CD4-positive, alpha-beta T cell treated with Interleukin-10 for 1 hour (primary cell): ENCODE data around the gene ADAMTS6.
"Not testable (repeated sequence)": the region's sequence is repeated elsewhere in the genome, so short reads cannot be mapped to it uniquely, and the experiment has no call there.

ENCODE experiments used
- DNase-seq: peaks from one replicate; pipeline ENCODE4 v3.0.0-alpha.2; 2020

Gene ADAMTS6

DNA sequence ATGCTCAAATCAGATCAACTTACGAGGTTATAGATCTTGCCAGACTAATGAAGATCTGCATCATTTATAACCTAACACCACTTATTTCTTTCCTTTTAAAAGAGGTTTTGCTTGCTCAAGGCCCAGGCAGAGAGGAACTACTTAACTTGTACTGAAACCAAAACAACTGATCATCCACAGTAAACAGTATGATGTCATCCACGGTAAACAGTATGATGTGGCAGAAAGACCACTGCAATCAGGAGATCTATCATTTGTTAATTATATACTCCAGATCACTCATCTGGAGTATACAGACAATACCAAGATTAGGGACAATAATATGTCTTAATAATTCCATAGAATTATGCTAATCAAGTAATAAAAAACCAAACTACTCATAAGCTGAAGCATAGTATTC lies 116.8 kb downstream of the ADAMTS6 start:
- no peak for DNase-seq

DNA sequence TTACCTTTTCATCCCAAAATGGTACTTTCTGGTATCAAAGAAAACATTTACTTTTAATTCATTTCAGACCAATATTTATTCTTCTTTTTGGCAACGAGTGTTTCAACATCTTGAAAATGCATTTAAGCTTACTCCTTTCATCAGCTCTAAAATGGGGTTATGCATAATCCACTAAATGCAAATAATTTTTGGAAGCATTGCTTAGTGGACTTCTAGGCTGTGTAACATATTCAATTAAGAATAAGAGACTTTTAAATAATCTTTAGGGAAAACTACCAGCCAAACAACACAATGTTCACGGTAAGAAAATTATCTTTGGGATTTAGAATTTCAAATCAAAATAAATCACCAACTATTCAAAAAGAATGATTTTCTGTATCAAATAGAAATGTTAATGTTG lies 118.2 kb downstream of the ADAMTS6 start:
- no peak for DNase-seq

DNA sequence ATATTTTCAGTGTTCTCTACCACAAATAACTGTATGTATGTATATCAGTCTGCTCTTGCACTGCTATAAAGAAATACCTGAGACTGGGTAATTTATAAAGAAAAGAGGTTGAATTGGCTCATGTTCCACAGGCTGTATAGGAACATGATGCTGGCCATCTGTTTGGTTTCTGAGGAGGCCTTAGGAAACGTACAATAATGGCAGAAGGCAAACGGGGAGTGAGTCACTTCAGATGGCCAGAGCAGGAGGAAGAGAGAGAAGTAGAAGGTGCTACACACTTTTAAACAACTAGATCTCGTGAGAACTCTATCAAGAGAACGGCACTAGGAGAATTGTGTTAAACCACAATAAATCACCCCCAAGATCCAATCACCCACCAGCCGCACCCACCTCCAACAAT lies 121.7 kb downstream of the ADAMTS6 start:
- no peak for DNase-seq

DNA sequence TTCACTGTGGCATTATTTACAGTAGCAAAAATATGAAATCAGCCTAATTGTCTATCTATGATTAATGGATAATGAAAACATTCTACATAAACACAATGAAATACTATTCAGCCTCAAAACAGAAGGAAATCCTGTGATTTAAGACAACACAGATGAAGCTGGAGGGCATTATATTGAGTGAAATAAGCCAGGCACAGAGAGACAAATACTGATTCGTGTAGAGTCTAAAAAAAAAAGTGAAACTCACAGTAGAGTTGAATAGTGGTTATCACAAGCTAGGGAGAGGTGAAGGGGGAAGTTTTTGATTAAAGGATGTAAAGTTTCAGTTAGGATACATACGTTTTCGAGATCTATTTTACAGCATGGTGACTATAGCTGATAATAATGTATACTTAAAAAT lies 122.2 kb downstream of the ADAMTS6 start:
- no peak for DNase-seq

DNA sequence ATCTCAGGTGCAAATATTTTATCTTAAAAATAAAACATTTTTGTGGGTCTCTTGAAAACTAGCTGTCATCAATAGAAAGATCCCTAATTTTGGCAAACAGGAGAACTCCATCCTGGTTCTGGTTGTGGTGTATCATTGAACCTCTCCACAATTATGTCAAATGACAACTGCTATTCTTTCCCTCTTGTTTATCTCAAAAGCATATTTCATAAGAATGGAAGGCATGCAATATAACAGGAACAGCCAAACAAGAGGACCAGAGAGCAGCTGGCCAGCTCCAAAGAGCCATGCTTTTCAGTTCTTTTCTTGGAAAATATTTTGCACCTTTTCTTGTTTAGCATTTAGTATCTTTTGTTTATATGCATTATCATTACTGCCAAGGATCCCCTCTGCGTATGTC lies 125.4 kb downstream of the ADAMTS6 start:
- DNase-seq: no peak

DNA sequence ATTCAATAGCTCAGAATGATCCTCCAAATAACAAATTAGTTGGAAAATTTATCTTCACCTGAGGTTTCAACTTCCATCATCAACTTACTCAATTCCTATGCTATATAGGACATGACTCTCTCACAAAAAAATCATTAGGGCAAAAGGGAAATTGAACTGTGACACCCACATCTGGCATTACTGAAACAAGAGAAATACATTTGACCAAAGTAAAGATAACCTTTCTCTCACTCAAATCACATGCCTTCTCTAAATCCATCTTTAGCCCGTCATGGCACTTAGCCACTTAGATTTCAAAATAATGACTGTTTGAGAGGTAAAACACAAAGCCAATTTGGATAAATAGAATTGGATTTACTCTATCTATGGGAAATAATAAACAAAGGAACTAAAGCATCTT lies 126.4 kb downstream of the ADAMTS6 start:
- no peak for DNase-seq

DNA sequence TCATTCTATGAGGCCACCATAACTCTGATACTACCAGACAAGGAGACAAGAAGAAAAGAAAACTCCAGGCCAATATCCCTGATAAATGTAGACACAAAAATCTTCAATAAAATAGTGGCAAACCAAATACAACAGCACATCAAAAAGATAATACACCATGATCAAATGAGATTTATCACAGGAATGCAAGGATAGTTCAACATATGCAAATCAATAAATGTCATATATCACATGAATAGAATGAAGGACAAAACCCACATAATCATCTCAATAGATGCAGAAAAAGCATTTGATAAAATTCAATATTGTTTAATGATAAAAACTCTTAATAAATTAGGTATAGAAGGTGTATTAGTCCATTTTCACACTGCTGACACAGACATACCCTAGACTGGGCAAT lies 139.9 kb downstream of the ADAMTS6 start:
- no peak for DNase-seq

DNA sequence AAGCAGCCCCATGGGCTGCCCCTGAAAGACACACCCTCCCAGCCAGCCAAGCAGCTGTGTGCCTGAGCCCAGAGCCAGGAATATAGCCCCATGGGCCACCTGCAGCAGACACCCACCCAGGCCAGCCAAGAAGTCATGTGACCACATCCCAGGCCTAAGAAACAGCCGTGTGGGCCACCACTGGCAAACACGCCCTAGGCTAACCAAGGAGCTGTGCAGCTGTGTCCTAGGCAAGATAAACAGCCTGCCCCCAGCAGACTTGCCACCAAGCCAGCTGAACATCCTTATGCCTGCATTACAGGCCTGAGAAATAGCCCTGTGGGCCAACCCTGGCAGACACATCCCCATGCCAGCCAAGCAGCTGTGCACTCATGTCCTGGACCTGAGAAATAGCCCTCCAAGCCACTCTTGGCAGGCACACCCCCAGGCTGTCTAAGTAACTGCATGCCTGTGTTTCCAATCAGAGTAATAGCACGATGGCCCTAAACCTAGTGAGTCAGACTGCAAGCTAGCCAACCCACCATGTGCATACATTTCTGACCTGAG lies 143.0 kb downstream of the ADAMTS6 start:
- DNase-seq: no peak

DNA sequence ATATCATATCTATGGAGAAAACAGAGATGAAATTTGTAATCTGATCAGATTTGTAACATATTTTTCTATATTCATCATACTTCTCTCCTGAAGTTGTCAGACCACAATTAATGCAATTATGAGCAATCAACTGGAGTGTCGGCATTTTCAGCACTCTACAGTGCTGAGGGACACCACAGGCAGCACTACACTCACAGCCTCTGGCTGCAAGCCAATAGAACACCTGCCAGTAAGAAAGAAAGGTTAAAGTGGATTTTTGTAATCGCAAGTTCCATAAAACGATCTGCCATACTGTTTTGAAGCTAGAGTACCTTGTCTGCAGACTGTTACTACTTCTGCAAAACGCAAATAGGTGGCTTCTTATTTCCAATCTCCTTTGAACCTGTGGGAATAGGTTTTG lies 147.6 kb downstream of the ADAMTS6 start:
- DNase-seq: no peak

DNA sequence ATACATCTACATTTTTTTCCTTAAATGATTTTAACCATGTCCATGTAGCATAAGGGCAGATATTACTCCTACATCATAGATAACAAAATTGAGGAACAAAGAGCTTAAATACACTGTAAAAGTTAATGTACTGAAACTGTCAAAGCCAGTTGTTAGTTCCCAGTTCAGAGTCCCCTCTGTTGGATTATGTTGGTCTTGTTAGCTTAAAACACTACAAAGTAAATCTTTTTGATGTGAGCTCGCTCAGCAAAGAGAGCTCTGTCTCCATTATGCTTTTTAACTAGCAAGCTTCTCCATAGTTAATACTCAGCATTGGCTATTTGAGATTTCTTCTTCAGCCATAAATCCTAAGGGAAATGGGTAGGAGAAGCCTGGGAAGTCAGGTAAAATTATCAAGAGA lies 149.1 kb downstream of the ADAMTS6 start:
- no peak for DNase-seq

DNA sequence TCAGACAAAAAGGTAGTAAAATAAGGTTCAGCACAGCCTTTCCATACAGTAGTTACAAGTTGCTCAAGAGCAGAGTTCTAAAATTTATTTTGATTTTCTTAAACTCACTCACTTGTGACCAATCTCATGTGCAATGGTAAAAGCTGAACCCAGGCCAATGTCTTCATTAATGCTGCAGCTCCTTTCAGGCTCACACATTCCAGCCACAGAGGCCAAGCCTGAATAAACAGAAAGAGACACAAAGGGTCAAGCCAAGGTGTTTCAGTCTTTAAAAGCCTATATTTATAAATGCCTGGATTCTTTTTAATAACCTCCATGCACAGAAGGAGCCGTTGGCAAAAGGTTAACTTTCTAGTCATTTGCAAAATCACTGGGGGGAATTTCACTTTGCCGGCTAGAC lies 152.5 kb downstream of the ADAMTS6 start:
- DNase-seq: no peak

DNA sequence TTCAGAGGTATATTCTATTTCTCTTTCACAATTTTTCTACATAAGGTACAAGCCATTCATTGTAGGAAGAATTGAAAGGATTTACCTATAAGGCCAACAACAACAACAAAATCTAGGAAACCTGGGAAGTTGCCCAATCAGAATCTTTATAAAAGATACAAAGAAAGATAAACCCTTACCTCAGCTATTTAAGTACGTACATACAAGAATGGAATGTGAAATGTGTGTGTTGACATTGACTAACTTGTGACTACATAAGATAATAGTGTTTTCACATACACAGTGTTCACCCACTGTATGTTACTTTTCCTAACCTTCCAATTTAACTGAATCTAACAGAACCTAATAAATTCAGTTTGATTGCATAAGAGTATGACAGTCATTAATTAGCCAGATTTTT lies 154.1 kb downstream of the ADAMTS6 start:
- no peak for DNase-seq

DNA sequence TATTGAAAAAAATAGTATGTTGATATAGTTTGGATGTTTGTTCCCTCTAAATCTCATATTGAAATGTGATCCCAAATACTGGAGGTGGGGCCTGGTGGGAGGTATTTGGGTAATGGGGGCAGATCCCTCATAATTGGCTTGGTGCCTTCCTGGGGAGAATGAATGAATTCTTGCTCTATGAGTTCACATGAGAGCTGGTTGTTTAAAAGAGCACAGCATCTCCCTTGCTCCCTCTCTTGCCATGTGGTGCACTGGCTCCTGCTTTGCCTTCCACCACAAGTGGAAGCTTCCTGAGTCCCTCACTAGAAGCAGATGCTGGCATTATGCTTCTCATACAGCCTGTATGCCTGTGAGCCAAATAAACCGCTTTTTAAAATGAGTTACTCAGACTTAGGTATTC lies 154.8 kb downstream of the ADAMTS6 start:
- no peak for DNase-seq

DNA sequence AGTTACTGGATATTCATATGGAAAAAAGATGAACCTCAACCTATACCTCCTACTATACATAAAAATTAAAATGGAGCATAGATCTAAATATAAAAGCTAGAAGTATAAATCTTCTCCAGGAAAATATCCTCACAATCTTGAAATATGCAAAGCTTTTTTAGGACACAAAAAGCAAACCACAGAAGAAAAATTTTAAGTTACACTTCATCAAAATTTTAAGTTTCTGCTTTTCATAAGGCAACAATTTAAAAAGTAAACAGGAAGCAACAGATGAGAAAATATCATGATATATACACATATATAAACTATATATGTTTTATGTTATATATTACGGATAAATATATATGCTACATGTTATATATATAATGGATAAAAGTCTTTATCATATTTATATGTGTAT lies 157.5 kb downstream of the ADAMTS6 start:
- DNase-seq: no peak

DNA sequence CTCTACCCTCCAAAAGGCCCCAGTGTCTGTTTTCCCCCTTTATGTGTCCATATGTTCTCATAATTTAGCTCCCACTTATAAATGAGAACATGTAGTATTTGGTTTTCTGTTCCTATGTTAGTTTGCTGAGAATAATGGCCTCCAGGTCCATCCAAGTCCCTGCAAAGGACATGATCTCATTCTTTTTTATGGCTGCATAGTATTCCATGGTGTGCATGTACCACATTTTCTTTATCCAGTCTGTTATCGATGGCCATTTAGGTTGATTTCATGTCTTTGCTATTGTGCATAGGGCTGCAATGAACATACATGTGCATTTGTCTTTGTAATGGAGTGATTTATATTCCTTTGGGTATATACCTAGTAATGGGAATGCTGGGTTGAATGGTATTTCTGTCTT lies 161.0 kb downstream of the ADAMTS6 start:
- DNase-seq: not testable (repeated sequence)

DNA sequence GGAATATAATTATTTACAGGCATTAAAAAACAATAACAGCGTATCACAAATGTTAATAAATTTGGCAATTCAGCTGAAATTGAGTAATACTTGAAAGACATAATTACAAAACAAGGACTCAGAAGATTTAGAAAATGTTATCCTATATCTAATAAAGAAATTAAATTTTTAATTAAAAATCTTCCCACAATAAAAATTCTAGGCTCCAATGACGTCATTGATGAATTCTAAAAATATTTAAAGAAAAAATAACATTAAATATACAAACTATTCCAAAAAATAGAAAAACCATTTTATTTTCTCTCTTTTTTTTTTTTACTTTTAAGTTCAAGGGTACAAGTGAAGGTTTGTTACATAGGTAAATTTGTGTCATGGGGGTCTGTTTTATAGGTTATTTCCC lies 161.5 kb downstream of the ADAMTS6 start:
- DNase-seq: no peak

DNA sequence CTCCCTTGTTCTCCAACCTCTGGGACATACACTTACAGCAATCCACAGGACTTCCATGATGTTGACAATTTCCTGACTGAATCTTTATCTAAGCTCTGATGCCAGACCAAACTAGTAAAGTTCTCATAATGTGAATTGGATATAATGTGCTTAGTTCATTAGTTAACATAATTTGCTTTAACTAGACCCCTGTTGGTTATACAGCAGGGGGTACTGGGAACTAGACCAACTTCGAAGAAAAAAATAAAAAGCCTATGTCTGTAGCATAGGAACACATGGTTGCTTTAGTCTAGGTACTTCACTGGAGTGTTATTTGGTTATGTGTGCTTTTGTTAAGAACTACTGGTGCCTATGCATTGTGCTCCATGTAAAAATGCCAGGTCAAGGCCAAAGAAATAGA lies 173.8 kb downstream of the ADAMTS6 start:
- no peak for DNase-seq

DNA sequence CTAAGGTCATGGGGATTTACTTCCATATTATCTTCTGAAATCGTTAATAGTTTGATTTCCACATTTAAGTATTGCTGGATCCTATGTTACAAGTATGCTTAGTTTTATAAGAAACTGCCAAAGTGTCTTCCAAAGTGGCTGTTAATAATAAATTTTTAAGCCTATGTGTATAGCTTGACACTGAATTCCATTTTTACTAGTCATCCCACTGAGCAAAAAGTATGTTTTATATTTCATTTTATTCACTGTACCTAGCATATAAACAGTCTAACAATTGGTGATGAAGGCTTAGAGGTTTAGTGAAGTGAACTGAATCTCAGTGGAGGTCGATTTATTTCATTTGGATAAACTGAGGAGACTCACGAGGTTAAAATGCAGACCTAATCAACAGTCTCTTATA lies 174.6 kb downstream of the ADAMTS6 start:
- no peak for DNase-seq

DNA sequence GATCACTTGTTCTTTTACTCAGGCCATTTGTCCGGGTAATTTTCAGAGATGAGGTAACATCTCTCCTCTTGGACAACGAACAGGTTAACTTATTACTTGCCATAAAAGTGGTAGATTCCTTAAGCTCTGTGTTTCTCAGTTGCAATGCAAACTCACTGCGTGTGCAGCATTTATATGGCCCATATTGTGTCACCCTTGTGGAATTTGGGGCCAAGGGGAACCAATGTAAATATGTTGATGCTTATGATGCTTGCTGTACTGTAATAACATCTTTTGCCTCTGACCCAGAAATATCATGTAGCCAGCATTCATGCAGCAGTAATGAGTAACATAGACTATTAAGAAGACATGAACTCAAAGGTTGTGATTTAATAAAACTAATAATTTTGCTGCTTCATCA lies 175.8 kb downstream of the ADAMTS6 start:
- no peak for DNase-seq

DNA sequence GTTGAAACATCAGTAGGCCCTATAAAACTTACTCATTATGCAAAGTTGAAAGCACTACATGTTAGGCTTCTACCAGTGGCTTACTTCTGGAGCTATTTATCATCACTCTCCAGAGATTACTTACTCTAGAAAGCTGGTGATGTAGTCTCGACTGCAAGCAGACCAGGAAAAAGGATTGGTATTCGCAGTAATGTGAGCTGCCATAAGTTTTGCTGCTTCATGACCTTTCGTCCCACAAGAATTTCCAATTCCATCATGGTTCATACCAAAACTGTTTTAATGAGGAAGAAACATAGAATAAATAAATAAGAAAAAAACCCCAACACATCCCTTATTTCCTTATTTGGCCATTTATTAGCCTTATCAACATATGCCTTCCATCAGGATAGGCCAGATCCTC lies 181.9 kb downstream of the ADAMTS6 start:
- no peak for DNase-seq

DNA sequence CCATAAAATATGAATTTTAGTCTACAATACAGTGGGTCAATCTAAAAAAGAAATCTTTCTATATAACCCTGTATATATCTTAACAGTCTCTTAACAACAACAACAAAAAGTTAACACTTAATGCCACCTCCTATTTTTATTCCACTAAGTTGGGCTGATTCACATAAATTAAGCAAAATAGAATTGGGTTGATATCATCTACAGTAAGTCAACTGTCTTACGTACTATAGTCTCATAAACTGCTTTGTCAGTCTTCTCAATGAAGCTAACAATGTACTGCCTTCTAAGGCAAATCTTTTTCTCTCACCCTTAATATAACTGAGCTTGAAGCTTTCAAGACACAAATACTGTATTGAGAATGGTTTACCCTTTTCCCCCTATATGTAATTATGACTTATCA lies 185.7 kb downstream of the ADAMTS6 start:
- DNase-seq: no peak

DNA sequence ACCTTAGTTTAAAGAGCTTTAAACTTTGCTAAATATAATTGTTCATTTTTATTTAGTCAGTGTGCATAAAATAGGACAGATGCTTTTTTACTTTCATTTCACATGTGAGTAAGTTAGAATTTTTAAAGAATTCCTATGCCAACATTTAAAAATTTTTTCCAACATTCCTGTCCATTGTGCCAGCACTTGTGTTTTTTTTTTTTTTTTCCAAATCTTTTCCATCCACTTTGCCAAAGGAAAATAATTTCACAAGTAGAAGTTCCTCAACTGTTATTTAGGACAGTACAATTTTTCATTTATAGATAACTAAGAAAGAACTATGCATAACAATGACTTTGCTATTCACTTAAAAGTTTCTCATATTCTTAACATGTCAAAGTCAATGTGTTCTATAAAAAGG lies 189.5 kb downstream of the ADAMTS6 start:
- DNase-seq: no peak

DNA sequence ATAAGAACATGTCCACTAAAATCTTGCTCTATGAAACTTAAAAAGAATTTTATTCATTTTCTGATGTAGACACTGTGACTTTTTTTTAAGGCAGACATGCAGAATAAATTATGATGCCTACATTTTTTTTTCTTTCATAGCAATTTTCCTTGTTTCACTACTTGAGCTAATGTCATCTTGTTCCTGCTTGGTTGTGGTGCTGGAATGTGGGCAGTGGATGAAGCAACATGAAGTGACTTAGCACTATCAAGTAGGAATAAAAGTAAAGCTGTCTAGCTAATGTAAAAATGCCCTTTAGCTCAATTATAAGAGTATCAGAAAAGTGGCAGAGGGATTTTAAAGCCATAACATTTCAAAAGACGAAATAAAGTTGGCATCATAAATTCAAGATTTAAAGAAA lies 191.0 kb downstream of the ADAMTS6 start:
- DNase-seq: no peak

DNA sequence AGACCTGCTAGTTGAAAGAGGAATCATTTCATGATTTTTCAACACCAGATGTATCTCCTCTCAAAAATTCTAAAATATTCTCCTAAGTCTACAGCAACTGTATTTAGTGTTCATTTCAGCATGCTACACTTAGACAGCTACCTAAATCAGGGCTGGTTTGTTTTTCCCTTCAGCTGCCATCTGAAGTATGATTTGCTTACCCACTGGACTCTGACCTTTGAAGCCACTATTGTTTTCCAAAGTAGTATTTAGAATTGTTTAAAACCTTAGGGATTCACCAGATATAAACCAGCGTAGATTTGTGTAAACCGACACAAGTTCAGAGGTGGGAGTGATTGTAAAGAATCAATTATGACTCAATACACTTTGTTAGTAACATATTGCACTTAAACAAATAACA lies 193.1 kb downstream of the ADAMTS6 start:
- DNase-seq: no peak

DNA sequence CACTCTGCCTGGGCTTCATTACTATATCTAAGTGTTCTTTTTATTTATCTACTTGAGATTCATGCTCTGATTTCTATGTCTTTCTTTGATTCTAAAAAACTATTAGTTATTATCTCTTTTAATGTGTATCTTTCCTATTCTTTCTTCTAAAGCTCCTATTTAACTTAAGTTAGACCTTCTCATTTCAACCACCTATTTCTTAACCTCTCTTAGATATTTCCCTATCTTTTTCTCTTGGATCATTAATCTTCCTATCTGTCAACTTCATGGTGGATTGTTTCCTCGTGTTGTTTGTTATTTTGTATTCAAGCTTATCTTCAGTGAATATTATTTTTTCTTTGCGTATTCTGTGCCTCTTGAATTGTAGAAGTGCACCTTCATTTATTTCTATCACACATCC lies 202.1 kb downstream of the ADAMTS6 start:
- no peak for DNase-seq
